Hematopoietic multipotent progenitor cell treated with erythropoietin and hydrocortisone succinate and interleukin-3 and kit ligand, for 6 days (in vitro differentiated cells): ENCODE measurements around the gene KSR2.
"Not testable (repeated sequence)": the region's sequence is repeated elsewhere in the genome, so short reads cannot be mapped to it uniquely, and the experiment has no call there.

ENCODE experiments used
- DNase-seq: peaks from one replicate; pipeline ENCODE4 v3.0.0-alpha.2; 2015

Gene KSR2

DNA sequence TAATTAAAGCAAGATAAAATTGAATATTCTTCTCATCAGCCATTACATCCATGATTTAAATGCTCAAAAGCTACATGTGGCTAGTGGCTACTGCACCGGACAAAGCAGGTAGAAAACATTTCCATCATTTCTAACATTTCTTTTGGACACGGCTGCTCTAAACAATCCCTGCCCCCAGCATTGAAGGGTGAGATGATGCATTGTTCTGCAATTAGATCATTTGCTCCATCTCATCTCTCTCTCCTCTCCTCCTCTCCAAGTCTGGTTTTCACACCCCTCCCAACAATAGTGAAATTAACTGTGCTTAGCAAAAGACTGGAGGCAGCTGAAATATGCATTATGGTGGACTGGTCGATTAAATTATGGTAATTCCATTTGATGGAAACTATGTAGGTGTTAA, 288.5 kb downstream of the KSR2 start:
- DNase-seq: no peak

DNA sequence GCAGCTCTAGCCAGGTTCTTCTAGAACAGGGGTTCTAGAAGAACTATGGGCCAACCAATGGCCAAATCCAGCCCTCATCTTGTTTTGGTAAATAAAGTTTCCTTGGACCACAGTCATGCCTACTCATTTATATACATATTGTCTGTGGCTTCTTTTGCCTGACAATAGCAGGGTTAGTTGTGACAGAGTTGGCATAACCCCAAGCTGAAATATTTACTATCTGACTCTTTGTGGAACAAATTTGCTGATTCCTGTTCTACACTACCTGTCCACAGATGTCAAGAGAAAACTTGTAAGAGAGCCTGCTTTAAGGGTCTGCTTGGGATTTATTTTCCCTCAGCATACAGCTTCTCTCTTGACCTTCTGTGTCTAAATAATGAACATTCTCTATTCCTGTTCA, 289.0 kb downstream of the KSR2 start:
- DNase-seq: no peak

DNA sequence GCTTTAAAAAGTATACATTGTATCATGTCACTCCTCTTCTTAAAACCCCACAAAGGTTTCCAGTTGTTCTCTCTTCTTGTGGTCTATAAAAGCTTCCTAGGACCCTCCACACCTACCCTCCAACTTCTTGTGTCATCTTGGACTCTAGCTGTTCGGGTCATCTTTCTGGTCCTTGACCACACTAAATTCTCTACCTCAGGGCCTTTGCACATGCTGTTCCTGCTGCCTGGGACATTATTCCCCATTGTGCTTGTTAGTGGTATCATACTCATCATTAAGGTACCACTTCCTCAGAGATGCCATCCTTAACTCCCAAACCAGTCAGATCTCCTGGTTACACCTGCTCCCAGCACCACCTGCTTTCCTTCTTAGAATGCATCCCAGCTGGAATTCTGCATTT, 294.0 kb downstream of the KSR2 start:
- DNase-seq: no peak

DNA sequence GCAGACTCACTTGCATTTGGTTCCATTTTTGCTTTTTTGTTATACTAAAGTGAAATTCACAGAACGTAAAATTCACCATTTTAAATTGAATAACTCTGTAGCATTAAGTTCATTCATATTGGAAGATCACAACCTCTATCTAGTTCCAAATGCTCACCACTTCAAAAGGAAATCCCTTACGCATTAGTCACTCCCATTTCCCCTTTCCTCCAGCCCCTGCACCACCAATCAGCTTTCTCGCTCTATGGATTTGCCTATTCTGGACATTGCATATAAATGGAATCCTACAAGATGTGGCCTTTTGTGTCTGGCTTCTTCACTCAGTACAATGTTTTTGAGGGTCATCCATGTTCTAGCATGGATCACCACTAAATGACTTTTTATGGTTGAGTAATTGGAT, 294.5 kb downstream of the KSR2 start:
- no peak for DNase-seq

DNA sequence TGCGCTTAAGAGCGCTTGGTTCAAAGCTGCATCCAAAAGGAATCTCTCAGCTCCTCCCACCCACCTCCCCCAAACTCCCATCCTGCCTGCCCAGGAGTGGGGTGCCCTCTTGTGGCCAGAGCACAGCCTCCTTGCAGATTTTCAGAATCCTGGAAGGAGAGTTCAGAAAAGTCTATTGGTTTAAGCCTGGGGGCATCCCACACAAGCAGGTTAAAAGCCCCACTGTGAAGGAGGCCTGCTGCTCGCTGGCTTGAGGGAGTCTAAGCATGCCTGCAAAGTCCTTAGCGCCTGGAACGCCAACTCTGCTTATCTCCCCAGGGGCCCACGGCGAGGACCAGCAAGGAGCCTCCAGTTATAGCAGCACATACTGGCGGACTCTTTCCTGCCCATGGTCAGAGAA, 297.1 kb downstream of the KSR2 start:
- peak; percentile 18 for DNase-seq

DNA sequence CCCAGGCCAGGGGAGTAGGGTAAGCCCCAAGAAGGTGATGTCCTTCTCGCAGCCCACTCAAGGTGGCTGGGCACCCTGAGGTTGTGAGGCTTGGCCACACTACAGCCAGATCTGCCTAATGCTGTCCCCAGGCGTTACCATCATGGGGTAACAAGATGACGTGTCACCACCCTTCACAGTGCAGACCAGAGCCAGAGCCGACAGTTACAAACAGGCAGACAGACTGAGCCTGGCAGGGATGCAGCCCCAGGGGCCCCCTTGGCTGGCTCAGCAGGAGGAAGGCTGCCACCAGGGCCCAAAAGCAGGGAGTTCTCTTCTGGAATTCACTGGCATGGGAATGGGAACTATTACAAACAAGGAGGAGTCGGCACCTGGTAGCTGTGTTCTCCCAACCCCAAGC, 304.6 kb downstream of the KSR2 start:
- DNase-seq: no peak

DNA sequence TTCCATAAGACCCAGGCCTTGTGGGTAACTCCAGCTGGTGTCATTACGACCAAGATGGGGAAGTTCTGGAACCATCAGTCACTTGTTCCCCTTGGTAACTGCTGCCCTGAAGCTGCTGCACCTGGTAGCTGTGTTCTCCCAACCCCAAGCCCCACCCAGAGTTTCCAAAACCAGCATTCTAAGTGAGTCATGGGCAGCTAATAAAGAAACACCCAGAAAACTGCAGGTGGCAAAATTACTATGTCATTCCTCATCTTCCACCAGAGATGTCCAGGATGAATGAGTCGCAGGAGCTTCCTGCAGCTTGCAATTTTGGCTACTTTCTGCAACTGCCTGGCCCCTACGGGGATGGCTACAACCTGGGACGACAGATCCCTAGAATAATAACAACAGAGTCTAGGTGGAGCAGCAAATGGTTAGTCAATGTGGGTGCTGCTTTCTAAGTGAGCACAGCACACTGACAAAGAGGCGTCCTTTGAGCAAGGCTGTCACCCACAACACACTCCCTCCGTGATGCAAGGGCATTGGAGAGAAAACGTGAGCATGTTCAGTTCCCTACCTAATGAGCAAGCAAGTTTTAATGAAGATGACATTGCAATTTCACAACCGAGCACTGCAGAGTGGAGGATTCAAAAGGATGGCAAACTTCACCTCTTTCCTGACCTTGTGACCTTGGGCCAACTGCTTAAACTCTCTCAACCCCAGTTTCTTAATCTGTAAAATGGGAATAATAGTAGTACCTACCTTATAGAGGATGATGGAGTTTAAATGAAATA, 306.0 kb downstream of the KSR2 start:
- no peak for DNase-seq

DNA sequence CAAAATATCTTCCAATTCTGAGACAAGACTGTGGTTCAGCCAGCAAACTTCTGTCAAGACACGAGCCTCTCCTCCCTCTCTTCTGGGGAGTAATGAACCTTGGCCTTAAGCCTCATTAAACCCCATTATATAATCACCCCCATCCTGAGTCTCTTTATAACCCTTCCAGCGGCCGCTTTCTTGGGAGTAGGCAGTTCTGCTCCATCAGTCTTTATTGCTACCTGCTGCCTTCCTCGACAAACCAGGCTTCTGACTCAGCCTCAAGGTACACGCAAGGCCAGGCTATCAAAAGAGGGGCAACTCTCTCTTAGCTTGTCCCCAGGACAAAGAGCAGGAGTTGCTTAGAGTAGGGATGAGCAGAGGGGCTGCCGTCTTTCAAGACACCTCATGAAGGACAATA, 306.6 kb downstream of the KSR2 start:
- no peak for DNase-seq

DNA sequence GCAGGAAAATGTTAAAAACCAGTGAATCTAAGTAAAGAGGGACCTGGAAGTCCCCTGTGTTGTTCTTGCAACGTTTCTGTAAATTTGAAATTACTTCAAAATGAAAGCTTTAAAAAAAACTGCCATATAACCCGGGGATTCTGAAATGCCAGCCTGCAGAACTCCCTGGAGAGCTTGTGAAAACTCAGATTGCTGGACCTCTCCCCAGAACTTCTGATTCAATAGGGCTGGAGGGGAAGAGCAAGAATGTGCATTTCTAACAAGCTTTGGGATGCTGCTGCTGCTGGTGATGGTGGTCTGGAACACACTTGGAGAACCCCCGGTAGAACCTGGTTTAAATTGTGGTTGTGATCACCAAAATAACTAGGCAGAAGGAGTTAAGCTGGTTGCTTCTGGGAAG, 307.3 kb downstream of the KSR2 start:
- no peak for DNase-seq

DNA sequence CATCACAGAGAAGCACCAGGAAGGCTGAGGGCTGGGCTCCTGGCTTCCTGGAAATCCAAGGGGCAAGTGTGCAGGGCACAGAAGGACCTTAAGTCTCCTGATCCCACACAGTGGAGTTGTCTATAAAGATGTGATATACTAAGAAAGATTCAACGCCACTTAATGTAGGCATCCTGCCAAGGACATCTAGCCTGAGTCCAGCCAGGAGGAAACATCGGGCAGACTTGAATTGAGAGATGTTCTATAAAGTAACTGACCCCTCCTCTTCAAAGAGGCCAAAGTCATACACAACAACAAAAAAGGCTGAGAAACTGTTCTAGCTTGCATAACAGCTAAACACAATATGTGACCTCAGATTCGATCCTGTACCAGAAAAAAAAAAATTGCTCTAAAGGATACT, 307.9 kb downstream of the KSR2 start:
- DNase-seq: no peak

DNA sequence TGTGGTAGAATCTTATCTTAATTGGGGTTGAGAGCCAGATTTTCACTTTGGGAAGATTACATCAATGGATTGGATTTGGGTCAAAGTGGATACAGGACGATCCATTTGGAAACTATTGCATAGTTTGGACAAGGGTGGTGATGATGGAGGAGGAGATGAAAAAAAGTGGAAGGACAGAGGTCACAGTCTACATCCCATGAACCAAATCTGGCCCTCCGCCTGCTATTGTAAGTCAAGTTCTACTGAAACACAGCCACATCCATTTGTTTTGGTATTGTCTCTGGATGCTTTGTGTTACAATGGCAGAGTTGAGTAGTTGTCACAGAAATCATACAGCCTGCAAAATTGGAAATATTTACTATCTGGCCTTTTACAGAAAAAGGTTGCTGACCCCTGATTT, 310.6 kb downstream of the KSR2 start:
- no peak for DNase-seq

DNA sequence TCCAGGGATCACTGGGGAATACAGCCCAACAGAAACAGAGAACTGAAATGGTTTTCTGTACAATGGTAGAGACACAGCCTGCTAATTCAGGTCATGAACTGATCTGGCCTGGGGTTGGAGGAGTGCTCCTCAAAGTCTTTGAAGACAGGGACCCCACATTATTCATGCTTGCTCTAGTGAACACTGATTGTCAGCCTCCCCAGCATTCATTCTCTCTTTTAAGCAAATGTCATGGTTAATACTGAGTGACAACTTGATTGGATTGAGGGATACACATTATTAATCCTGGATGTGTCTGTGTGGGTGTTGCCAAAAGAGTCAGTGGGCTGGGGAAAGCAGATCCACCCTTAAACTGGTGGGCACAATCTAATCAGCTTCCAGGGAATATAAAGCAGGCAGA, 319.0 kb downstream of the KSR2 start:
- DNase-seq: no peak

DNA sequence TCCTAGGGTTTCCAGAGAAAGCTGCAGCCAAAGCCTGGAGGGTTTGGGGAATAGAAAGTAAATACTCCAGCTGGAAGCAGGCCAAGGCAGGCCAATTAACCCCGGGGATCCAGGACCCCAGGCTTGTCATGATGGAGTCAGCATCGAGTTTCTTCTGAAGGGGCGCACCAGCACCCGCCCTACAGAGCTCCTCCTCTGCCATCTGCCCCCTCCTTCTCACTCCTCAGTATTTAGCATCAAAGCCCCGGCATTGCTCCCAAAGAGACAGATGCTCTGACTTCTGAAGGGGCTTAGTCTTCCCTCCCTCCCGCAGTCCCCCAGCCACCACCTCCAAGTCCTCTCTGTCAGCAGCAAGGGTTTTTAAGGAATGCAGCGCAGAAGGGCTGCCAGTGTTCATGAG, 322.3 kb downstream of the KSR2 start:
- DNase-seq: no peak

DNA sequence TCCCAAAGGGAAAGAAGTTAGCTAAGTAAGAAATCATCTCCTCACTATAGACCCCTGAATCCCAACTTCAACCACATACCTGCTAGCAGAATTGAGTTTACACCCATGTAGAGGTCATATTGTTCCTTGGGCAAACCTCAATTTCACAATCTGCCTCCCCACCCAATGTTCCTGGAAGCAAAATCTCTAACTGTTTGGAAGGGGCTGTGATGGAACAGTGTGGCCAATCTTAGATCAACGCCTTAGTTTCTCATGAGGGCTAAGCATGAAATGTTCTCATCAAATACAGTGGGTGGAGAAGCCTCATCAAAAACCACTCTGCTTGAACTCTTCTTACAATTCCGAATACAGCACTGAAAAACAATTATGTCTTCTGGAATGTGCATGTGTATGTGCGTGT, 323.3 kb downstream of the KSR2 start:
- no peak for DNase-seq

DNA sequence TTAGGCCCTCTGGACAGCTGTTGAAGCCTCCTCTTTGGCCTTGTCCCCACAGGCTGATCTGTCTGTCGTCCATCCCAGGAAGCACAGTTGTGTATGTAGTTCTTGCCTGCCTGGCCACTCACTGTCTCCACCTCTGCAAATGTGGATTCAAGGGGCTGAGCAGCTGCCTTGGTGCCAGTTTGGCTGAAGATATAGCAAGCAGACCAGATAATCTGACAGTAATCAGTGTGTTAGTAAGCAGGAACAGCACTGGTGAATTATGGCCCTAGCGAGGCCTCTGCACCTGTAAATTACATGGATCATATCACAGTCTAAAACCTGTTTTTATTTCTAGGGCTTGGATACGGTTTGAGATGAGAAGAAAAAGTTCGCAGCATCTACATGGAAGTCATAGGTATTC, 324.8 kb downstream of the KSR2 start:
- no peak for DNase-seq

DNA sequence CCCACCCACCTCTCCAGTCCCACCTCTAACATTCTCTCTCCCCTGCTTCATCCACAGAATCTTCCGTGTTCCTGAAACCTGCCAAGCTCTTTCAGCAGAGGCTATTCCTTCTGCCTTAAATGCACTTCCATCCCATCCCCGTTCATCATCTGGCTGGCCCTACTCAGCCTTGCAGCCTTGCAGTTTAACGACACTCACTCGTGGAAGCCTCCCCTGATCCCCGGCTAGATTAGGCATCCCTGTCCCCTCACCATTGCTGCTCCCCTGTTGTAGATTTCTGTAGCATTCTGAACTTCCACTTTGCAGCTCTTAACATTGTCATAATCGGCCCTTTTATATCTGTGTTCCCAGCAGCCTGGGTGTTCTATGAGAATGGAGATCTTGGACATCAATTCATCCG, 326.9 kb downstream of the KSR2 start:
- DNase-seq: no peak

DNA sequence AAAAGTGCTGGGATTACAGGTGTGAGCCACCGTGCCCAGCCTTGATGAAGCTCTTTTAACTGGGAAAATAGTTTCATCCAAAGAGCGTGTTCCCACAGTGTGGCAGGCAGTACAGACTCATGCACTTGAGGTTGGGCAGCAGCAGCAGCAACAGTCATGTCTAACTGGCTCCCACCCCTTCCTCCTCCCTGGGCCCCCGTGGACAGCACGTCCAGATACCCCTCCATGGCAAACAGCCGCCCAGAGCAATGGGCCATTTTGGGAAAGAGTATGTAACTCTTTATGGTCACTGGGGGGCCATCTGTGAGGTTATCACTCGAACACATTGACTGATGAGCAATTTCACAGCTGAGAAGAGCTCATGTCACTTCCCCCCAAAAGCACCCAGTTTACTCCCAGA, 328.3 kb downstream of the KSR2 start:
- DNase-seq: no peak

DNA sequence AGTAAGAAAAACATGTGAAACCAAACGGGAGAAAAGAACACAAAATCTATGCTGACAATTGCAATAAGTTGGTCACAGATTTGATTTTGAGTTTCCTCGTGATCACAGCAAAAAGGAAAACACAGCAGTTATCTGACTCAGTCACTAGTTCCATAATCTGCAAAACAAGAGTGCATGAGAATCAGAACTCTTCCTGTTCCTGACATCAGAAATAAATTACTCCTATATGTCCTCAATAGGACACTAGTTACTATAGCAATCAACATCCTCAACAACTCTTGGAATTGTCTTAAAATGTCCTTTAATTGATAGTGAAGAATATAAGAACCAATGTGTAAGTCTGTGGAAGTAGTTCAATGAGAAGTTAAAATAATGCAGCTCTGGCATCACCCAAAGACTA, 339.3 kb downstream of the KSR2 start:
- DNase-seq: no peak

DNA sequence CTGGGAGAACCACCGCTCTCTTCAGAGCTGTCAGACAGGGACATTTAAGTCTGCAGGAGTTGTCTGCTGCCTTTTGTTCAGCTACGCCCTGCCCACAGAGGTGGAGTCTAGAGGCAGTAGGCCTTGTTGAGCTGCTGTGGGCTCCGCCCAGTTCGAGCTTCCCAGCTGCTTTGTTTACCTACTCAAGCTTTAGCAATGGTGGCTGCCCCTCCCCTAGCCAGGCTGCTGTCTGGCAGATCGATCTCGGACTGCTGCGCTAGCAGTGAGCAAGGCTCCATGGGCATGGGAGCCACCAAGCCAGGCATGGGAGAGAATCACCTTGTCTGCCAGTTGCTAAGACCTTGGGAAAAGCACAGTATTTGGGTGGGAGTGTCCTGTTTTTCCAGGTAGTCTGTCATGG, 340.1 kb downstream of the KSR2 start:
- not testable (repeated sequence) for DNase-seq

DNA sequence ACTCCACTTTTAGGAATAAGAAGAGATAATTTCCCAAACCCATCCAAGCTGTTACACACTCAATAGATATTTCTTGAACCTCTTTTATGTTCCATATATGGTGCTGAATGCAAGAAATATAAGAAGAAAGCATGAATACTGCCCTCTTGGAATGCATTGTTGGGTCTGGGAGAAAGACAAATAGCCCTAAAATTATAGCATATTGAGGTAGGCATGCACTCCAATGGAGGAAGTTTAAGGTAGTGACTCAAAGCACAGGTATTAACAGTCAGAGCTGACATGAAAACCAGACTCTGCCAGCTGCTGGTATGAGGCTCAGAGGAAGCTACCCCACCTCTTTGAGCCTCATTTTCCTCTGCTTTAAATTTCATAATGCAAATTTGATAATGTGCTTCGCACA, 346.0 kb downstream of the KSR2 start:
- no peak for DNase-seq

DNA sequence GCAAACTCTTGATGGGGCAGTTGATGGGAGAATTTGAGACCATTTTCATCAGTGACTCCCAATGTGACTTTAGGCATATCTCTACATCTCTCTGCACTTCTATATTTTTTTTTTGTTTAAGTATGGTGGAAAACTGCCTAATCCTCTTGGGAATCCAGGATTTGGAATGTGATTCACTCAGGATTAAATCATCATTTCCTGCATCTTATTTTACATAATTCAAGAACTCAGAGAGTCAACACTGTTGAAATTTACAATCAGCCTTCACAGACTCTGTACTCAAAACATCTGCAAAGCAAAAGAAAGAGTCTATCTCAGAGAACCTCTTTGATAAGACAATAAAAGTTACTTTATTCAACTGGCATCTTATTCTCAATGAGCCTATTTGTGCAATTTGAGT, 346.7 kb downstream of the KSR2 start:
- no peak for DNase-seq

DNA sequence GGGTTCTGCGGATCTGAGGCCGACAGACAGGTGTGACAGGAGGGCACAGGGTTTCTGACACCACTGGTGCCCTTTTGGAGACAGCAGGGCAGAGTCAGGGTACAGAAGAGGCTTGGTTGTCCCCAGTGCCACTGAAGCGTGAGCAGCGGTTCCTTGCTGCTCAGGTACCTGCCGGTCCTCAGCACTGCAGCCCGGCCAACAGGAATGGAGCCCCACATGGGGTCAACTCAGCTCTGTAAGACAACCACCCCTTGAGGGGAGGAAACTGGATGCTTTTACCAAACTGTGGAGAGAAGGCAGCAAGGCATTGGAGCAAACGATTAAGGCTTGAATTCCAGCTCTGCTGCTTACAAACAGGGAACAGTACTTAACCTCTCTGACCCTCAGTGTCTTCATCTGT, 361.0 kb downstream of the KSR2 start:
- no peak for DNase-seq

DNA sequence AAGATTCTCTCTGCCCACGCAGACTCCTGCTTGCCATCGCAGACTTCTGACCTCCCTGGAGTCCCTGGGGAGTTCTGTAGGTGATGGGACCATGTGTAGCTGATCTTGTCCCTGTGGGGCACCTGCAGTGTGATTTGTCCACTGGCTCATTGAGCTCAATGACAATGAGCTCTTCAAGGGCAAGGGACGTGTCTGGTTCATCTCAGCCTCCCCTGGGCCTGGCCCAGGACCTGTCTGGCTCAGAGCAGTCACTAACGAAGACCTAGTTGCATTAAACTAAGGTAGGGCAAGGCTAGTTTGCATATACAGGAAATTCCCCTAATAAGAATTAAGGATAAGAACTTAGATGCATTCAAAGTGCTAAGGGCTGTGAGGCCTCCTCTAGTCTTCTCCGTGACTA, 361.8 kb downstream of the KSR2 start:
- DNase-seq: no peak

DNA sequence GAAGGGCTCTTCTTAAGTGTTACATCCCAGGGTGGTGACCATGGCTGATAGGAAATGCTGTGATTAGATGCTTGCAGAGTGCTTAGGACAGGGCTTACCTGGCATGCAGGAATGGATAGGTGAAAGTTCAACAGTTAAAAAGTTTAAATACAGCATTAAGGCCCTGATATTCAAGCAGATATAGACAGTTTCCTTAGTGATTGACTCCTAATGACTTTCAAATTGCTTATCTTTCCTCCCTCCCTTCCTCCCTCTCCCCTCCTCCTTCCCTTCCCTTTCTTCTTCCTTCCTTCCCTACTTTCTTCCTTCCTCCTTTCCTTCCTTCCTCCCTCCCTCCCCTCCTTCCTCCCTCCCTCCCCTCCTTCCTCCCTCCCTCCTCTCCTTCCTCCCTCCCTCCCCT, 362.8 kb downstream of the KSR2 start:
- DNase-seq: no peak

DNA sequence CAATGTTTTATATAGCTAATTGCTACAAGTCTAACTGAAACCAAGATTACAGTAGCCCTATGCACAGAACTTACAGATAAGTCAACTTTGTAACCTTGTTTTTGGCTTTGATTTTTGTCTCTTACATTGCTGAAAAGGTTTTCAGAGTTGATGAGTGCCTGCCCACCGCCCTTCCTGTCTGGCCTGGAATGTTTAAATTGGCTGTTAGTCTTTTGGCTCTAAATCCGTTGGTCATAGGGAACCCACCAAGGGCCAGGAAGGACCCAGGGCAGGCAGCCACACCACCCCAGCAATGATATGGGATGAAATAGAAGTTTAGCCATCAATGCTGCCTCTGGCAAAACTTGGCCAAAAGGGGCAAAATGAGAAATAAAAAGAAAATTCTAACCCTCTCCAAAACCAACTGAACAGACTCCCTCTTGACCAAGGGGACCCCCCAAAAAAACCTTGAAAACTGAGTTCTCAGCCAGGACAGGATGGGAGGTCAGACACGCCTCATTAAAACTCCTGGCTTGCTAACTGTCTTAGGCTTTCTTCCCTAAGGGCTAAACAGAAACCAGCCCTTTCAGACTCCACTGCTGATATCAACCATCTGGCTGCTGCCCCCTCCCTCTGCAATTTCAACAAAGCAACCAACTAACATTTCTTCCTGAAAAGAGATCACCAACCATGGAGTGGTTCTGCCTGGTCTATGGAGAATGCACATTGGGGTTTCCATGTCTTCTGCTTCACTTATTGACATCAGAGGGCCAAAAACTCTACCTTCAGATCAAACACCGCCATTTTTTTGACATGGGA, 365.3 kb downstream of the KSR2 start:
- no peak for DNase-seq
